ENCODE data around the gene PDZRN3. TPM values are rescaled to one million over a fixed set of nuclear protein-coding genes. Genes with fewer than 3 reads are reported as not detected.

The PDZRN3 gene
- total and polyA plus RNA-seq, 2 experiments from 2014 or later = 7.5 to 14.0 TPM

- H3K27me3 Mint-ChIP-seq (ENCODE audit: insufficient read depth, low read depth, poor library complexity) = no peaks in the 10 kb centered on the region
- no peak for TF ChIP-seq JUNB (IDR thresholded peaks at IDR 0.05; ENCODE audit: unreplicated experiment)
- TF ChIP-seq STAT1 (IDR thresholded peaks at IDR 0.05; ENCODE audit: unreplicated experiment) = no peak
- no peak for TF ChIP-seq EZH2 (IDR thresholded peaks at IDR 0.05; ENCODE audit: low read depth, unreplicated experiment)
- no peak for TF ChIP-seq ZNF462 (CRISPR knock-in tag; IDR thresholded peaks at IDR 0.05)
- no peak for TF ChIP-seq POLR2AphosphoS5 (IDR thresholded peaks at IDR 0.05; ENCODE audit: low read depth)
- TF ChIP-seq ETS1 (IDR thresholded peaks at IDR 0.05) = no peak
- TF ChIP-seq ZNF331 (CRISPR knock-in tag; IDR thresholded peaks at IDR 0.05; ENCODE audit: low read depth) = no peak
- no peak for TF ChIP-seq ZNF114 (CRISPR knock-in tag; IDR thresholded peaks at IDR 0.05)
- Histone ChIP-seq H3K4me3 (no peak overlapping the region), H3F3A (replicated peaks; ENCODE audit: low read depth) (no peaks in the 10 kb centered on the region), H3K27ac (ENCODE audit: low read depth) (no peak overlapping the region), H3K4me2 (no peak overlapping the region), H4K20me1 (replicated peaks; ENCODE audit: insufficient read depth) (no peaks in the 10 kb centered on the region), H3K9me2 (ENCODE audit: insufficient read depth) (no peaks in the 10 kb centered on the region; the same call in none of the 2 replicates), H3K36me3 (ENCODE audit: insufficient read depth) (no peaks in the 10 kb centered on the region), H3K27me3 (ENCODE audit: insufficient read depth) (no peaks in the 10 kb centered on the region), H2AFZ (no peak overlapping the region), H3K4me1 (ENCODE audit: insufficient read depth) (peaks cover 37% of the 10 kb centered on the region), H3K79me2 (replicated peaks; ENCODE audit: insufficient read depth) (no peaks in the 10 kb centered on the region)
- no peak for DNase-seq (ENCODE audit: low spot score)
- no peak for ATAC-seq
- no peak overlapping the region for H3K27ac Mint-ChIP-seq
- no peaks in the 10 kb centered on the region for H3K36me3 Mint-ChIP-seq (ENCODE audit: low read depth)
- H3K4me3 Mint-ChIP-seq = no peak overlapping the region
- no peaks in the 10 kb centered on the region for H3K9me3 Mint-ChIP-seq
- peaks cover 23% of the 10 kb centered on the region; the same call in 2 of the 3 replicates for H3K4me1 Mint-ChIP-seq
Measured at GRCh38 chr3:73453666-73454065, 171.1 kb downstream of the PDZRN3 start.
